ENCODE measurements around the gene AOPEP. TPM values are rescaled to one million over a fixed set of nuclear protein-coding genes. Genes with fewer than 3 reads are reported as not detected.

AOPEP gene
- total and polyA plus RNA-seq, 9 of the 15 experiments (the other 6 are each of a cell fraction or from before 2014, with no cell fraction given), result 4.5 to 19.3 (median 13.5) TPM

GRCh38 chr9:94872083-94872833 is 145.8 kb downstream of the AOPEP start:
- Histone ChIP-seq H3K27ac (ENCODE audit: extremely low read depth, low read depth, low read length) (no peak overlapping the region), H3K4me3 (no peak overlapping the region), H3K27me3 (ENCODE audit: control insufficient read depth in 2 of 2, insufficient read depth in 2 of 2, low read length in 2 of 2) (no peaks in the 10 kb centered on the region), H2AFZ (ENCODE audit: low read depth, low read length) (no peak overlapping the region), H3K4me1 (replicated peaks in 1 of 2; ENCODE audit: control insufficient read depth in 2 of 2, insufficient read depth in 2 of 2, low read length in 2 of 2) (peaks cover 0 to 5% of the 10 kb centered on the region in 2 experiments; a peak in 4 of 5 replicates), H3K36me3 (ENCODE audit: control insufficient read depth, insufficient read depth, low read length) (no peaks in the 10 kb centered on the region), H3K9ac (ENCODE audit: insufficient read depth in 1 of 2, low read depth in 2 of 2, low read length in 2 of 2) (no peak overlapping the region), H3K4me2 (ENCODE audit: insufficient read depth, low read length) (no peak overlapping the region), H3K9me3 (replicated peaks; ENCODE audit: control insufficient read depth, insufficient read depth, low read depth, low read length) (no peaks in the 10 kb centered on the region), H3K79me2 (ENCODE audit: control insufficient read depth, insufficient read depth, low read length) (no peaks in the 10 kb centered on the region), H3K9me1 (ENCODE audit: control insufficient read depth, insufficient read depth, low read length) (no peaks in the 10 kb centered on the region), H4K20me1 (replicated peaks; ENCODE audit: control insufficient read depth, insufficient read depth, low read length) (no peaks in the 10 kb centered on the region)
- ATAC-seq (no peak), FAIRE-seq (no peak), DNase-seq (ENCODE audit: extremely low read depth in 1 of 4, low spot score in 3 of 4) (no peak)
- intact Hi-C loops (cut with micrococcal nuclease), result no loop called here
- BruUV-seq (replicated peaks), result no TSS peak
- 58% methylated on average over 13 of the region's 13 CpGs for whole genome bisulfite sequencing (ENCODE audit: insufficient coverage, low coverage, missing lambda C conversion rate)
- POLR2A ChIA-PET, result interaction anchor here (0.6 to 1.6 kb wide), 5 partner anchors 11 to 646 kb away, joined by 3 to 4 read pairs (median 3); no protein-coding TSS in a partner anchor
- in situ Hi-C loops (cut with MboI), result no loop called here
- CTCF ChIA-PET (ENCODE audit: low intra/inter-chr PET ratio), result no interaction called here
- TF ChIP-seq SMARCE1 (IDR thresholded peaks at IDR 0.05), result no peak
- TF ChIP-seq MCM5 (IDR thresholded peaks at IDR 0.05; ENCODE audit: low read depth), result no peak
- no peak for TF ChIP-seq THRAP3 (IDR thresholded peaks at IDR 0.05; ENCODE audit: borderline replicate concordance)
- no peak for TF ChIP-seq SMARCC2 (IDR thresholded peaks at IDR 0.05; ENCODE audit: low read depth)
- no peak for TF ChIP-seq WHSC1 (IDR thresholded peaks at IDR 0.05; ENCODE audit: low read length)
- no peak for TF ChIP-seq ZBTB26 (CRISPR knock-in tag; IDR thresholded peaks at IDR 0.05)
- TF ChIP-seq E2F3 (CRISPR knock-in tag; IDR thresholded peaks at IDR 0.05), result no peak
- TF ChIP-seq ARID4B (CRISPR knock-in tag; IDR thresholded peaks at IDR 0.05), result no peak
- TF ChIP-seq STAT6 (CRISPR knock-in tag; IDR thresholded peaks at IDR 0.05), result no peak
- TF ChIP-seq TCF3 (CRISPR knock-in tag; IDR thresholded peaks at IDR 0.05), result no peak
- no peak for TF ChIP-seq ZNF212 (CRISPR knock-in tag; IDR thresholded peaks at IDR 0.05)
- no peak for TF ChIP-seq RFX7 (CRISPR knock-in tag; IDR thresholded peaks at IDR 0.05)
- TF ChIP-seq YY1 (IDR thresholded peaks at IDR 0.05; ENCODE audit: borderline replicate concordance in 1 of 3, control insufficient read depth in 1 of 3, extremely low read depth in 1 of 3, insufficient read depth in 3 of 3, insufficient read length in 1 of 3, insufficient replicate concordance in 2 of 3, low read depth in 1 of 3, low read length in 2 of 3), result no peak

Data from K562 (cell line).